ENCODE data around the gene PLA2G4D. TPM values are rescaled to one million over a fixed set of nuclear protein-coding genes. Genes with fewer than 3 reads are reported as not detected.

PLA2G4D gene
- total RNA-seq, 1 donor: not detected

GRCh38 chr15:42134617-42135245 is 40.4 kb upstream of the PLA2G4D start:
- no peak for TF ChIP-seq CTCF (IDR thresholded peaks at IDR 0.05; ENCODE audit: insufficient read depth, low read length)
- H3K4me3 ChIP-seq (ENCODE audit: low read depth, low read length): no peak overlapping the region
- no peak for DNase-seq (ENCODE audit: low read depth)

DNA sequence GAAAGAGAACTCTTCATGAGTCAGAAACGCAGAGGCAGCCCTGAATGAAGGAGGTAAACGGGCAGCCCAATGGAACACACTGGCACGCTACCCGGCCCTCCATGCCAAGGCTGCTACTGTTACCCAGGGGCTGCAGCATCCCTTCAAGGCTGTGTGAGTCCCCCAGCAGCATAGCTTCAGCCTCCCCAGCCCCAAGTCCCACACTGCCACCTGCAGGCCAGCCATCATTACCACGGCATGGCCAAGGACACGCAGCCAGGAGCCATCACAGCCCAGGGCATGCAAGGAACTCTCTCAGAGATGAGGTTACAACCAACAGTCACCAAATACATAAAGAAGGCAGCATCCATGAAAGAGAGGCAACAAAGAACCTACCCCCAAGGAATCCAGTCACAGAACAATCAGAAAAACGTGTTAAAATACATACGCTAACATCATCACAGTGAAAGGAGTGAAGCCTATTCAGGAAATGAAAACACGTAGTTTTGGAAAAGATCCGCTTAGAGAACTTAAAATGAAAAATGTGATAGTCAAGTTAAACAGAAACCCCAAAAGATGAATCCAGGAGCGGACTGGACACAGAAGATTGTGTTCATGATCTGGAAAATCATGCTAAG is 39.6 kb upstream of the PLA2G4D start:
- peak; percentile 15 for DNase-seq (ENCODE audit: low read depth)
- H3K4me3 ChIP-seq (ENCODE audit: low read depth, low read length): no peak overlapping the region
- TF ChIP-seq CTCF (IDR thresholded peaks at IDR 0.05; ENCODE audit: insufficient read depth, low read length): peak; percentile 56

DNA sequence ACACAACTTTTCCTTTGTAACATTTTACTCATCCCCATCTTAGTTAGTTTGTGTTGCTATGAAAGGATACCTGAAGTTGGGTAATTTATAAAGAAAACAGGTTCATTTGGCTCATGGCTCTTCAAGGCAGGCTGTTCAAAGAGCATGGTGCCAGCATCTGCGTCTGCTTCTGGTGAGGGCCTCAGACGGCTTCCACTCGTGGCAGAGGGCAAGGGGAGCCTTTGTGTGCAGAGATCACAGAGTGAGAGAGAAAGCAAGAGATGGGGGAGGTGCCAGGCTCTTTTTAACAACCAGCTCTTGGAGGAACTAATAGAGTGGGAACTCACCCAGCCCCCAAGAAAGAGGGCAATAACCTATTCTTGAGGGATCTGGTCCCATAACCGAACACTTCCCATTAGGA is 39.0 kb upstream of the PLA2G4D start:
- no peak for TF ChIP-seq CTCF (IDR thresholded peaks at IDR 0.05; ENCODE audit: insufficient read depth, low read length)

DNA sequence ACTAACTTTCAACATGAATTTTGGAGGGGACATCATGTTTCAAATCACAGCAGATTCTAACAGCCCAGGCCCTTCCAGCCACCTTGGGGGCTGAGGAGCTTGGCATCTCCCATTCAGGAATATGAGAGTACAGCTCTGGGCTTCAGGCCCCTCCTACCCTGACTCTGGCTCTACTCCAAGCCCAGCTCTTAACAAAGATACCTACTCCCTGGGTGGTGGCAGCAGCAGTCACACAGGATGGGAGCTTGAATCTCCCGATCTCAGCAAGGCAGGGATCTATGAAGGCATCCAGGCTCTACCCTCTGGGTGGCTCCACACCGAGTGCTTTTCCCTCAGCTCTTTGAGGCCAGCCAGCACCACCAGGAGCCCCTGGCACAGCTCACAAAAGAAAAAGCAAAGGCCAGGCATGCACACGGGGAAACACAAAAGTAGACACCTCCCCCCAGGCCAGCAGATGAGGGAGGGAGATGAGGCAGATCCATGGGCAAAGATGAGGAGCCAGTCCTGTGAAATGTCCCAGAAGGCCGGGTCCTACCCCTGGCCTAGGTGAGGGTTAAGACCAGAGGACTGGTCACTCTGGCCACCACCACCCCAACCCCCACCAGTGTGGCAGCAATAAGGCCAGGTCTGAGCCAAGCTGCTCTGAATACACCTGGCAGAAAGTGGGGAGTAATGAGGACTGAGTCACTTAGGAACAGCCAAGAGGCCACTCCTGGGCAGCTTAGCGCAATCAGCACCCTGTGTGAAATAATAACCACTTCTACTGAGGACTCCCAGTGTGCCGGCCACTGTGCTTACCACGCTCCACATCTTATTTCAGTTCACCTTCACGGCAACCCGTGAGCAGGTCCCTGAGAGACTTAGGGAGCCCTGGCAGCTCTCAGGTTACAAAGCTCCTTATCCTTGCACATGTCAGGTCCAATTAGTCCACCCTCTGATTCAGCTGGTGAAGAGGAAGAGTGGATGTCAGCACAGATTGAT is 37.8 kb upstream of the PLA2G4D start:
- H3K4me3 ChIP-seq (ENCODE audit: low read depth, low read length): no peak overlapping the region
- TF ChIP-seq CTCF (IDR thresholded peaks at IDR 0.05; ENCODE audit: insufficient read depth, low read length): no peak
- DNase-seq (ENCODE audit: low read depth): no peak

More for the DNA sequence above, 39.0 kb upstream of the PLA2G4D start:
- no peak overlapping the region for H3K4me3 ChIP-seq (ENCODE audit: low read depth, low read length)
- no peak for DNase-seq (ENCODE audit: low read depth)

- DNase-seq (ENCODE audit: low read depth): no peak
- no peak overlapping the region for H3K4me3 ChIP-seq (ENCODE audit: low read depth, low read length)
- no peak for TF ChIP-seq CTCF (IDR thresholded peaks at IDR 0.05; ENCODE audit: insufficient read depth, low read length)
Measured at GRCh38 chr15:42131006-42131405, 36.6 kb upstream of the PLA2G4D start.

- no peak for TF ChIP-seq CTCF (IDR thresholded peaks at IDR 0.05; ENCODE audit: insufficient read depth, low read length)
- H3K4me3 ChIP-seq (ENCODE audit: low read depth, low read length): no peak overlapping the region
- DNase-seq (ENCODE audit: low read depth): no peak
Measured at GRCh38 chr15:42130246-42130986, 36.1 kb upstream of the PLA2G4D start.
